GM13977 (cell line): ENCODE measurements around the gene FRAS1.
"Not testable (repeated sequence)": the region's sequence is repeated elsewhere in the genome, so short reads cannot be mapped to it uniquely, and the experiment has no call there.

Experiments used
- DNase-seq: peaks from one replicate; pipeline ENCODE4 v3.0.0; 2012; ENCODE audit warnings: low spot score
- CTCF ChIP-seq: IDR thresholded peaks from 2 replicates; pipeline ENCODE4 v1.5.1; 2012; ENCODE audit warnings: mild to moderate bottlenecking, control low read depth; ENCODE audit not compliant: insufficient read depth; ENCODE audit errors: extremely low read depth, missing control alignments
- in situ Hi-C: fragments of 300-500 bp; cut with MboI; formaldehyde crosslinking; loops from one replicate; pipeline ENCODE4 v1.12.0; 2022; ENCODE audit warnings: low sequenced_read_pairs, low pct_unique_long_range_greater_than_20kb, mixed read lengths, inconsistent platforms; ENCODE audit not compliant: unreplicated experiment

The FRAS1 gene

GRCh38 chr4:78265006-78265405, 207.9 kb downstream of the FRAS1 start:
- no peak for DNase-seq
- no peak for TF ChIP-seq CTCF
- in situ Hi-C loops = no loop called here

- no peak for DNase-seq
- TF ChIP-seq CTCF = no peak
- in situ Hi-C loops = no loop called here
These were observed 210.7 kb downstream of the FRAS1 start for GRCh38 chr4:78267790-78268189.

GRCh38 chr4:78268597-78268996, 211.5 kb downstream of the FRAS1 start:
- no peak for DNase-seq
- in situ Hi-C loops = no loop called here
- TF ChIP-seq CTCF = no peak

GRCh38 chr4:78275450-78275849, 218.3 kb downstream of the FRAS1 start:
- in situ Hi-C loops, DNase-seq: not testable (repeated sequence)

- TF ChIP-seq CTCF = no peak
- no peak for DNase-seq
- in situ Hi-C loops = no loop called here
These were observed 229.2 kb downstream of the FRAS1 start for GRCh38 chr4:78286281-78286680.

- in situ Hi-C loops = no loop called here
- no peak for DNase-seq
- no peak for TF ChIP-seq CTCF
These were observed 231.2 kb downstream of the FRAS1 start for GRCh38 chr4:78288327-78288726.

GRCh38 chr4:78291277-78291676, 234.2 kb downstream of the FRAS1 start:
- no peak for DNase-seq
- no peak for TF ChIP-seq CTCF
- in situ Hi-C loops = no loop called here
